Immature natural killer cell (primary cell): ENCODE results near the gene PRCC. TPM values are rescaled to one million over a fixed set of nuclear protein-coding genes. Genes with fewer than 3 reads are reported as not detected.

ENCODE experiments used
- DNase-seq, 3 donors: peaks; one replicate each; pipeline ENCODE4 v3.0.0; 2022; ENCODE audit warnings: mixed read lengths in 1 of 3
- H3K27ac Mint-ChIP-seq, 6 donors: one replicate each; pipeline ENCODE4 v1.8.0; 2020; ENCODE audit warnings: mixed read lengths in 6 of 6, mild to moderate bottlenecking in 5 of 6, inconsistent platforms in 4 of 6, moderate library complexity in 3 of 6
- H3K27me3 Mint-ChIP-seq, 3 donors: one replicate each; pipeline ENCODE4 v1.8.0; 2020 to 2021; ENCODE audit warnings: low read depth in 3 of 3, mild to moderate bottlenecking in 3 of 3, mixed read lengths in 3 of 3, moderate library complexity in 3 of 3, inconsistent platforms in 1 of 3
- H3K36me3 Mint-ChIP-seq, 3 donors: one replicate each; pipeline ENCODE4 v1.8.0; 2020; ENCODE audit warnings: mixed read lengths in 3 of 3, inconsistent platforms in 2 of 3, mild to moderate bottlenecking in 2 of 3
- H3K4me1 Mint-ChIP-seq, 2 donors: one replicate each; pipeline ENCODE4 v1.8.0; 2020; ENCODE audit warnings: inconsistent platforms in 2 of 2, mild to moderate bottlenecking in 2 of 2, mixed read lengths in 2 of 2, moderate library complexity in 1 of 2
- H3K4me3 Mint-ChIP-seq, 5 donors: one replicate each; pipeline ENCODE4 v1.8.0; 2020; ENCODE audit warnings: mild to moderate bottlenecking in 5 of 5, mixed read lengths in 5 of 5, inconsistent platforms in 3 of 5, moderate library complexity in 3 of 5
- H3K9me3 Mint-ChIP-seq, 6 donors: one replicate each; pipeline ENCODE4 v1.8.0; 2020; ENCODE audit warnings: mild to moderate bottlenecking in 6 of 6, mixed read lengths in 6 of 6, inconsistent platforms in 4 of 6, moderate library complexity in 3 of 6
- polyA plus RNA-seq, 3 donors: library from polyadenylated mRNA; unstranded; fragments of 300-500 nt; fragmentation: Illumina TruSeq; gene quantifications; one replicate each; pipeline ENCODE4 v1.2.3, GENCODE V29; 2021

The PRCC gene
- polyA plus RNA-seq, 3 donors from 2014 or later, result 25.9 to 55.6 (median 32.8) TPM

DNA sequence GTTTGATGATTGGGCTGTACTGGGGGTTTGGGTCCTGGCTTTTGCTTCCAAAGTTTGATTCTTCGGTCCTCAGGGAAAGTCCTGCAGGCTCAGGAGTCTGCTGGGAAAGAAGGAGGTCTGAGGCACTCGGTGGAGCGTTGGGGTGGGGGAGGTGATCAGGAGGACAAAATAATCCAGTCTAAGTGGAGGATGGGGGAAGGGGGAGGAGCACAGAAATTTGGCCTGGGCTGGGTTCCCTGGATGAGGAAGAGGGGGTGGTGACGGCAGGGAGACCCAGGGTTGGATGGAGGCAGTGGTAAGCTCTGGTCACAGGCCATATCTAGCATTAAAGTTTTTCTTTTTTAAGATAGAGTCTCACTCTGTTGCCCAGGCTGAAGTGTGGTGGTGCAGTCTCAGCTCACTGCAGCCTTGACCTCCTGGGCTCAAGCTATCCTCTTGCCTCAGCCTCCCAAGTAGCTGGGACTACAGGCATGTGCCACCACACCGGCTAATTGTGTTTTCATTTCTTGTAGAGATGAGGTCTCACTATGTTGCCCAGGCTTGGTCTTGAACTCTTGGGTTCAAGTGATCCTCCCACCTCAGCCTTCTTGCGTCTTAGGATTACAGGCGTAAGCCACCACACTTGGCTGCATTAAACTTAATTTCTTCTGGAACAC is 42.5 kb downstream of the PRCC start:
- H3K4me3 Mint-ChIP-seq, result peak overlapping the region in 4 of 5 donors; percentile 4 to 47 (median 20)
- H3K36me3 Mint-ChIP-seq, result peaks cover 34 to 65% (median 36%) of the 10 kb centered on the region in 3 donors
- peaks cover 80 to 93% of the 10 kb centered on the region in 2 donors for H3K4me1 Mint-ChIP-seq

GRCh38 chr1:156811168-156811567 is 43.8 kb downstream of the PRCC start:
- H3K9me3 Mint-ChIP-seq, result no peaks in the 10 kb centered on the region
- H3K4me1 Mint-ChIP-seq, result peaks cover 92 to 98% of the 10 kb centered on the region in 2 donors
- DNase-seq, result peak in 1 of 3 donors; percentile 21
- peak overlapping the region; percentile 84 to 96 (median 94) for H3K4me3 Mint-ChIP-seq
- H3K36me3 Mint-ChIP-seq, result peaks cover 34 to 63% (median 36%) of the 10 kb centered on the region in 3 donors
- peak overlapping the region; percentile 98 to 100 (median 100) for H3K27ac Mint-ChIP-seq
- H3K27me3 Mint-ChIP-seq, result peaks cover 28 to 70% (median 58%) of the 10 kb centered on the region in 3 donors

More for the DNA sequence above, 42.5 kb downstream of the PRCC start:
- Mint-ChIP-seq H3K9me3 (no peaks in the 10 kb centered on the region), H3K27me3 (peaks cover 21 to 58% (median 54%) of the 10 kb centered on the region in 3 donors), H3K27ac (peak overlapping the region; percentile 44 to 100 (median 82))
- peak in 1 of 3 donors; percentile 19 for DNase-seq

DNA sequence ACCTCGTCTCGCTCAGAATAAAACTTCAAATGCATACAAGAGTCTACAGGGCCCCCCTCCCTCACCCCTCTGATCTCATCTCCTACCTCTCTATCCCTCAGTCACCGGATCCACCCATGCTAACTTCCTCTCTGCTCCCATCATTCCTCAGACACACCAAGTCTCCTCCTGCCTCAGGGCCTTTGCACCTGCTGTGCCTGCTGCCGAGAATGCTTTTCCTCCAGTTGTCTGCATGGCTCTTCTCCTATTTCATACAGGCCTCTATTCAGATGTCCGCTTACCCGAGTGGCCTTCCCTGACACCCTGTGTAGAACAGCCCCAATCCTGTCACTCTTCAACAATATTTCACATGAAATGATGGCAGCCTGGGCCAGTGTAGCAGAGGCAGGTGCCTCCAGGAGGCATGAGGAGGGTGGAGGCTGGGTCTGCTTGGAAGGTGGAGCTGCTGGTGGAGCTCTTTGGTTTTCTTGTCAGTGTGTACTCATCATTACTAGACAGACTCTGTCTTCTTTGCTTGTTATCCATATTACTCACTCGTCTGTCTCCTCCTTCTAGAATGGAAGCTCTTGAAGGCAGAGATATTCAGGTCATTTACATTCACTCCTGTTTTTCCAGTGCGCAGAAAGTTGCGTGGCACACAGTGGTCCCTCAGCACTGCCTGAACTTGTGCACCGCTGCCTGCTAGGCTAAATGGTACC is 45.1 kb downstream of the PRCC start:
- DNase-seq, result peak in 1 of 3 donors; percentile 19
- Mint-ChIP-seq H3K27ac (peak overlapping the region; percentile 98 to 100 (median 100)), H3K4me3 (peak overlapping the region; percentile 84 to 96 (median 94)), H3K27me3 (peaks cover 35 to 81% (median 68%) of the 10 kb centered on the region in 3 donors), H3K9me3 (no peaks in the 10 kb centered on the region), H3K36me3 (peaks cover 32 to 55% (median 32%) of the 10 kb centered on the region in 3 donors), H3K4me1 (peaks cover 93 to 95% of the 10 kb centered on the region in 2 donors)

- Mint-ChIP-seq H3K9me3 (no peaks in the 10 kb centered on the region), H3K27ac (peak overlapping the region; percentile 98 to 100 (median 100)), H3K27me3 (peaks cover 35 to 80% (median 66%) of the 10 kb centered on the region in 3 donors), H3K4me1 (peaks cover 90 to 93% of the 10 kb centered on the region in 2 donors), H3K4me3 (peak overlapping the region; percentile 84 to 96 (median 94)), H3K36me3 (peaks cover 24 to 46% (median 32%) of the 10 kb centered on the region in 3 donors)
- no peak for DNase-seq
These were observed 46.0 kb downstream of the PRCC start for GRCh38 chr1:156813298-156813697.

- no peaks in the 10 kb centered on the region for H3K9me3 Mint-ChIP-seq
- H3K27me3 Mint-ChIP-seq, result peaks cover 30 to 75% (median 62%) of the 10 kb centered on the region in 3 donors
- H3K27ac Mint-ChIP-seq, result peak overlapping the region; percentile 98 to 100 (median 100)
- peaks cover 87 to 89% of the 10 kb centered on the region in 2 donors for H3K4me1 Mint-ChIP-seq
- peak overlapping the region; percentile 84 to 96 (median 94) for H3K4me3 Mint-ChIP-seq
- H3K36me3 Mint-ChIP-seq, result peaks cover 24 to 42% (median 31%) of the 10 kb centered on the region in 3 donors
- peak; percentile 83 to 89 (median 88) for DNase-seq
These were observed 46.6 kb downstream of the PRCC start for GRCh38 chr1:156813750-156814570.

GRCh38 chr1:156814571-156815260 is 47.4 kb downstream of the PRCC start:
- peaks cover 80 to 84% of the 10 kb centered on the region in 2 donors for H3K4me1 Mint-ChIP-seq

DNA sequence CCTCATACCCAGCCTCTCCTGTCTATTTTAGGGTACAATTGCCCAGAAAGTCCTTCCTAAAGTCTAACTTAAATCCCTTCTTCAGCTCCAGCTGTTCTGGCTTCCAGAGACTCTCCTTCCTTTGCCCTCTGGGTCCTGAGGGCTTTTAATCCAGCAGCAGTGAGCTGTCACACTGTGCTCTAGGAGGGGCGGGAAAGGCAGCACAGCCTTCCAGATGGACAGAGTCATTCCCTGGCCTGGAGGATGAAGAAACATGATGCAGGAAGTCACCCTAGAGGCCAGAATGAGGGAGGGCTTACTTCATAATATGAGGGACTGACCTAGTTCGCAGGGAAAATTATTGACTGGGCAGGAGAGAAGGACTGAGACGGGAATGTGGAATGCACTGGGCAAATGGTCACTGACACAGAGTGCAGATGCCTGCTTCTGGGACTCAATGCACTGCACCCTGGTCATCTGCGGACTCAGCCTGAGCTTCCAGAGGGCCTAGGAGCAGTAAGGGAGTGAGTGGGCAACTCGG is 48.0 kb downstream of the PRCC start:
- peak overlapping the region; percentile 98 to 100 (median 100) for H3K27ac Mint-ChIP-seq
- DNase-seq, result peak in 2 of 3 donors; percentile 33 to 34
- H3K4me3 Mint-ChIP-seq, result peak overlapping the region; percentile 84 to 96 (median 94)
- no peaks in the 10 kb centered on the region for H3K9me3 Mint-ChIP-seq
- H3K27me3 Mint-ChIP-seq, result peaks cover 29 to 69% (median 61%) of the 10 kb centered on the region in 3 donors
- H3K36me3 Mint-ChIP-seq, result peaks cover 28 to 32% (median 28%) of the 10 kb centered on the region in 3 donors
- H3K4me1 Mint-ChIP-seq, result peaks cover 73 to 77% of the 10 kb centered on the region in 2 donors

More at GRCh38 chr1:156814571-156815260, 47.4 kb downstream of the PRCC start:
- Mint-ChIP-seq H3K4me3 (peak overlapping the region; percentile 84 to 96 (median 94)), H3K27ac (peak overlapping the region; percentile 98 to 100 (median 100)), H3K36me3 (peaks cover 24 to 36% (median 28%) of the 10 kb centered on the region in 3 donors), H3K9me3 (no peaks in the 10 kb centered on the region), H3K27me3 (peaks cover 29 to 70% (median 58%) of the 10 kb centered on the region in 3 donors)
- DNase-seq, result peak in 2 of 3 donors; percentile 33 to 41

- Mint-ChIP-seq H3K36me3 (peaks cover 26 to 30% (median 27%) of the 10 kb centered on the region in 3 donors), H3K4me3 (peak overlapping the region; percentile 84 to 96 (median 94))
These were observed 48.7 kb downstream of the PRCC start for GRCh38 chr1:156815961-156816422.

GRCh38 chr1:156816561-156817328 is 49.4 kb downstream of the PRCC start, which contains the start of gene SH2D2A:
TSS of gene SH2D2A (minus strand) at chr1:156816848. CDS start at chr1:156816708, 140 bp downstream.
- Mint-ChIP-seq H3K9me3 (no peaks in the 10 kb centered on the region), H3K36me3 (peaks cover 19 to 23% (median 20%) of the 10 kb centered on the region in 3 donors), H3K4me1 (peaks cover 68 to 70% of the 10 kb centered on the region in 2 donors), H3K27ac (peak within 1 kb of the TSS; percentile 98 to 100 (median 100)), H3K4me3 (peak within 1 kb of the TSS; percentile 84 to 96 (median 94)), H3K27me3 (peaks cover 24 to 56% (median 55%) of the 10 kb centered on the region in 3 donors)
- peak; percentile 98 to 99 (median 99) for DNase-seq

More at GRCh38 chr1:156815961-156816422, 48.7 kb downstream of the PRCC start:
- H3K4me1 Mint-ChIP-seq, result peaks cover 68 to 71% of the 10 kb centered on the region in 2 donors
- peaks cover 29 to 63% (median 59%) of the 10 kb centered on the region in 3 donors for H3K27me3 Mint-ChIP-seq
- peak overlapping the region; percentile 98 to 100 (median 100) for H3K27ac Mint-ChIP-seq
- no peaks in the 10 kb centered on the region for H3K9me3 Mint-ChIP-seq
- peak in 1 of 3 donors; percentile 54 for DNase-seq

- Mint-ChIP-seq H3K4me1 (peaks cover 27 to 29% of the 10 kb centered on the region in 2 donors), H3K27me3 (peaks cover 4 to 17% (median 14%) of the 10 kb centered on the region in 3 donors), H3K27ac (peak overlapping the region in 5 of 6 donors; percentile 37 to 89 (median 75)), H3K4me3 (peak overlapping the region in 1 of 5 donors; percentile 14), H3K9me3 (no peaks in the 10 kb centered on the region), H3K36me3 (peaks cover 0 to 9% (median 0%) of the 10 kb centered on the region in 3 donors)
- DNase-seq, result peak; percentile 47 to 55 (median 48)
These were observed 54.5 kb downstream of the PRCC start for GRCh38 chr1:156821801-156822200.

GRCh38 chr1:156822680-156823079 is 55.3 kb downstream of the PRCC start:
- H3K36me3 Mint-ChIP-seq, result peaks cover 0 to 9% (median 0%) of the 10 kb centered on the region in 3 donors
- no peak for DNase-seq
- no peaks in the 10 kb centered on the region for H3K9me3 Mint-ChIP-seq
- peaks cover 18 to 22% of the 10 kb centered on the region in 2 donors for H3K4me1 Mint-ChIP-seq
- H3K4me3 Mint-ChIP-seq, result no peak overlapping the region
- H3K27me3 Mint-ChIP-seq, result peaks cover 0 to 9% (median 8%) of the 10 kb centered on the region in 3 donors
- H3K27ac Mint-ChIP-seq, result peak overlapping the region in 4 of 6 donors; percentile 24 to 83 (median 78)
